ENCODE measurements around the gene TC2N.

DNA sequence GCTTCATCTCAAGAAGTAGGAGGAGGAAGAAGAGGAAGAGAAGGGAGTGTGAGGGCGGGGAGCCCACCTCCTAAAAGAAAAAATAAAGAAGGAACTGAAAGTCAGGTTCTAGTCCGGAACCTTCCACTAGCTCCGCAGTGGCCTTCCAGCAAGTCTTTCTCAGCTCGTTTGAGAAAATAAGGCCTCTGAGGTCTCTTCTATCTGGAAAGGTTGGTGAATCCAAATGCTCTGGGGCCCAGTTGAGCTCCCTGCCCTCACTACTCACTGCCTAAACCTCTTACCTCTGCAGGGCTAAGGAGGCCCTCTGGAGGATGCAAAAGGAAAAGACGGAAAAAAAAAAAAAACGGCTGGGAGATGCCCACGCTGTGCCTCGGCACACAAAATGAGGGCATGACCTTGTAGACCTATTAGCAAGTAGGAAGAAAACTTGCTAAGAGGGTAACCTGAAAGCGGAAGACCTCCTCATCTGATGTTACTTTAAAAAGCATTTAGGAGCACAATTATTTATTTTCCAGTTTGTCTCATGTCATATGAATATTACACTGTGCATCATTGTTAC lies 44.2 kb upstream of the TC2N start:
- TF ChIP-seq POLR2AphosphoS5 (IDR thresholded peaks at IDR 0.05; ENCODE audit: low read depth, low read length) (no peak), POLR2A (IDR thresholded peaks at IDR 0.05; ENCODE audit: low read depth, low read length) (no peak), POU2F2 (IDR thresholded peaks at IDR 0.05; ENCODE audit: low read depth, low read length) (no peak), TAF1 (IDR thresholded peaks at IDR 0.05; ENCODE audit: low read depth, low read length) (no peak)

Measured in GM12891 (cell line).